T-helper 17 cell (primary cell): ENCODE measurements around the gene PTPRN2. TPM values are rescaled to one million over a fixed set of nuclear protein-coding genes. Genes with fewer than 3 reads are reported as not detected.
A peak's percentile ranks its signal among the peaks of the same experiment; 100 is the strongest.
"Not testable (repeated sequence)": the region's sequence is repeated elsewhere in the genome, so short reads cannot be mapped to it uniquely, and the experiment has no call there.

Source experiments
- ATAC-seq: fragments of 150-1000 bp; cut with Tn5 transposase; 2 replicates; pipeline ENCODE4 v1.10.0; 2021; ENCODE audit warnings: mild to moderate bottlenecking, moderate library complexity
- DNase-seq, 3 donors: peaks; one replicate each; pipeline versions ENCODE4 v3.0.0 to v3.0.0-alpha.2; 2020 to 2021
- H3K9me3 ChIP-seq: one replicate; pipeline ENCODE4 v1.7.0; 2013; ENCODE audit warnings: low read length, mild to moderate bottlenecking; ENCODE audit not compliant: control insufficient read depth, poor library complexity, severe bottlenecking
- H3K27ac Mint-ChIP-seq: one replicate; pipeline ENCODE4 v1.8.0; 2022; ENCODE audit warnings: mild to moderate bottlenecking, moderate library complexity, mixed read lengths
- H3K27me3 Mint-ChIP-seq: one replicate; pipeline ENCODE4 v1.8.0; 2022; ENCODE audit warnings: mixed read lengths
- H3K36me3 Mint-ChIP-seq: one replicate; pipeline ENCODE4 v1.8.0; 2022; ENCODE audit warnings: low read depth, mixed read lengths
- H3K4me1 Mint-ChIP-seq: one replicate; pipeline ENCODE4 v1.8.0; 2022; ENCODE audit warnings: mild to moderate bottlenecking, mixed read lengths
- H3K4me3 Mint-ChIP-seq: one replicate; pipeline ENCODE4 v1.8.0; 2022; ENCODE audit warnings: mild to moderate bottlenecking, moderate library complexity, mixed read lengths
- total RNA-seq, 4 donors: library from RNA in 2 of 4; stranded (reverse) in 2 of 4; gene quantifications; one replicate each; pipeline ENCODE4 v1.2.3 and lab custom pipeline; 2022 to 2026

PTPRN2 gene
- total RNA-seq, 2 donors from 2014 or later = 0.42 to 0.57 TPM

GRCh38 chr7:157896774-157897555 is 690.7 kb downstream of the PTPRN2 start:
- ATAC-seq (no peak), DNase-seq (no peak)
- no peaks in the 10 kb centered on the region for H3K36me3 Mint-ChIP-seq
- no peaks in the 10 kb centered on the region for H3K4me1 Mint-ChIP-seq
- H3K4me3 Mint-ChIP-seq = no peak overlapping the region
- H3K9me3 ChIP-seq = no peaks in the 10 kb centered on the region
- H3K27me3 Mint-ChIP-seq = peaks cover 19% of the 10 kb centered on the region
- H3K27ac Mint-ChIP-seq = no peak overlapping the region

- not testable (repeated sequence) for H3K4me1 Mint-ChIP-seq, H3K36me3 Mint-ChIP-seq, DNase-seq, ATAC-seq, H3K4me3 Mint-ChIP-seq, H3K9me3 ChIP-seq, H3K27ac Mint-ChIP-seq
- H3K27me3 Mint-ChIP-seq = peaks cover 19% of the 10 kb centered on the region
Measured at GRCh38 chr7:157896376-157896675, 691.3 kb downstream of the PTPRN2 start.

GRCh38 chr7:157895520-157896375 is 691.9 kb downstream of the PTPRN2 start:
- Mint-ChIP-seq H3K27me3 (peaks cover 21% of the 10 kb centered on the region), H3K36me3 (no peaks in the 10 kb centered on the region), H3K4me1 (peaks cover under 1% of the 10 kb centered on the region), H3K4me3 (no peak overlapping the region), H3K27ac (no peak overlapping the region)
- H3K9me3 ChIP-seq = no peaks in the 10 kb centered on the region
- DNase-seq = no peak
- ATAC-seq = no peak

GRCh38 chr7:157895098-157895497 is 692.5 kb downstream of the PTPRN2 start:
- not testable (repeated sequence) for ATAC-seq, H3K9me3 ChIP-seq, H3K4me1 Mint-ChIP-seq, H3K27ac Mint-ChIP-seq, H3K36me3 Mint-ChIP-seq, DNase-seq, H3K4me3 Mint-ChIP-seq
- H3K27me3 Mint-ChIP-seq = peaks cover 27% of the 10 kb centered on the region

- Mint-ChIP-seq H3K4me3 (no peak overlapping the region), H3K27me3 (peaks cover 36% of the 10 kb centered on the region), H3K4me1 (peaks cover 5% of the 10 kb centered on the region), H3K27ac (no peak overlapping the region), H3K36me3 (no peaks in the 10 kb centered on the region)
- DNase-seq (no peak), ATAC-seq (no peak)
- H3K9me3 ChIP-seq = no peaks in the 10 kb centered on the region
Measured at GRCh38 chr7:157893535-157894044, 694.0 kb downstream of the PTPRN2 start.

GRCh38 chr7:157892751-157893523 is 694.7 kb downstream of the PTPRN2 start:
- H3K4me3 Mint-ChIP-seq = no peak overlapping the region
- H3K9me3 ChIP-seq = no peaks in the 10 kb centered on the region
- H3K4me1 Mint-ChIP-seq = peaks cover 5% of the 10 kb centered on the region
- peaks cover 30% of the 10 kb centered on the region for H3K27me3 Mint-ChIP-seq
- H3K36me3 Mint-ChIP-seq = no peaks in the 10 kb centered on the region
- no peak for DNase-seq
- ATAC-seq = no peak
- H3K27ac Mint-ChIP-seq = peak overlapping the region; percentile 16

- no peaks in the 10 kb centered on the region for H3K9me3 ChIP-seq
- ATAC-seq (peak; percentile 63), DNase-seq (no peak)
- H3K27ac Mint-ChIP-seq = peak overlapping the region; percentile 14
- peaks cover 5% of the 10 kb centered on the region for H3K4me1 Mint-ChIP-seq
- no peak overlapping the region for H3K4me3 Mint-ChIP-seq
- peaks cover 29% of the 10 kb centered on the region for H3K27me3 Mint-ChIP-seq
- no peaks in the 10 kb centered on the region for H3K36me3 Mint-ChIP-seq
Measured at GRCh38 chr7:157890921-157891401, 696.7 kb downstream of the PTPRN2 start.

GRCh38 chr7:157889480-157889879 is 698.1 kb downstream of the PTPRN2 start:
- Mint-ChIP-seq H3K27ac (no peak overlapping the region), H3K27me3 (peaks cover 29% of the 10 kb centered on the region)
- no peak for ATAC-seq

GRCh38 chr7:157888579-157888978 is 699.0 kb downstream of the PTPRN2 start:
- Mint-ChIP-seq H3K4me1 (peaks cover 5% of the 10 kb centered on the region), H3K4me3 (no peak overlapping the region), H3K27me3 (peaks cover 29% of the 10 kb centered on the region), H3K36me3 (no peaks in the 10 kb centered on the region), H3K27ac (no peak overlapping the region)
- ATAC-seq = no peak
- DNase-seq = no peak
- H3K9me3 ChIP-seq = no peaks in the 10 kb centered on the region

More at GRCh38 chr7:157889480-157889879, 698.1 kb downstream of the PTPRN2 start:
- Mint-ChIP-seq H3K4me3 (no peak overlapping the region), H3K36me3 (no peaks in the 10 kb centered on the region), H3K4me1 (peaks cover 5% of the 10 kb centered on the region)
- no peaks in the 10 kb centered on the region for H3K9me3 ChIP-seq
- no peak for DNase-seq

- DNase-seq = no peak
- peaks cover 5% of the 10 kb centered on the region for H3K4me1 Mint-ChIP-seq
- H3K27ac Mint-ChIP-seq = no peak overlapping the region
- no peaks in the 10 kb centered on the region for H3K9me3 ChIP-seq
- ATAC-seq = no peak
- no peak overlapping the region for H3K4me3 Mint-ChIP-seq
- H3K36me3 Mint-ChIP-seq = no peaks in the 10 kb centered on the region
- peaks cover 22% of the 10 kb centered on the region for H3K27me3 Mint-ChIP-seq
Measured at GRCh38 chr7:157887400-157887799, 700.2 kb downstream of the PTPRN2 start.

- Mint-ChIP-seq H3K4me3 (no peak overlapping the region), H3K4me1 (peaks cover 5% of the 10 kb centered on the region), H3K36me3 (no peaks in the 10 kb centered on the region), H3K27me3 (peaks cover 20% of the 10 kb centered on the region), H3K27ac (no peak overlapping the region)
- no peak for ATAC-seq
- DNase-seq = no peak
- no peaks in the 10 kb centered on the region for H3K9me3 ChIP-seq
Measured at GRCh38 chr7:157886711-157887110, 700.9 kb downstream of the PTPRN2 start.

- Mint-ChIP-seq H3K36me3 (no peaks in the 10 kb centered on the region), H3K27me3 (peaks cover 20% of the 10 kb centered on the region), H3K4me1 (peaks cover 5% of the 10 kb centered on the region), H3K4me3 (no peak overlapping the region), H3K27ac (no peak overlapping the region)
- DNase-seq = no peak
- ATAC-seq = no peak
- no peaks in the 10 kb centered on the region for H3K9me3 ChIP-seq
Measured at GRCh38 chr7:157886266-157886665, 701.4 kb downstream of the PTPRN2 start.

- Mint-ChIP-seq H3K4me1 (peaks cover 2% of the 10 kb centered on the region), H3K27ac (no peak overlapping the region), H3K36me3 (no peaks in the 10 kb centered on the region), H3K27me3 (peaks cover 13% of the 10 kb centered on the region), H3K4me3 (no peak overlapping the region)
- DNase-seq = no peak
- H3K9me3 ChIP-seq = no peaks in the 10 kb centered on the region
- ATAC-seq = no peak
Measured at GRCh38 chr7:157885140-157885539, 702.5 kb downstream of the PTPRN2 start.
